Ovary (tissue), 3 donors: ENCODE data around the gene SMIM1.

Experiments
- CTCF ChIP-seq, 3 donors: fragments of 450-650 bp in 2 of 3; fragments of 200-600 bp in 1 of 3; IDR thresholded peaks; one replicate each; pipeline versions ENCODE4 v1.5.1 to v1.8.0; 2016 to 2022; ENCODE audit warnings: antibody characterized with exemption in 3 of 3, mild to moderate bottlenecking in 1 of 3
- POLR2A ChIP-seq: fragments of 450-650 bp; IDR thresholded peaks from one replicate; pipeline ENCODE4 v1.6.1; 2017; ENCODE audit warnings: antibody characterized with exemption, mild to moderate bottlenecking, moderate library complexity
- donor health status: DM: no; HTN: no; CAD: no.

- no peak for TF ChIP-seq CTCF (IDR thresholded peaks at IDR 0.05)
- TF ChIP-seq POLR2A, result no peak
Observed at GRCh38 chr1:3752400-3752945, 20.1 kb upstream of the SMIM1 start, which contains the start of gene CCDC27.
